H9 (cell line): Measurements from ENCODE around the gene NR0B2. TPM values are rescaled to one million over a fixed set of nuclear protein-coding genes. Genes with fewer than 3 reads are reported as not detected.

ENCODE experiments used
- DNase-seq: peaks from one replicate; pipeline ENCODE4 v3.0.0-alpha.2; 2017
- H2AFZ ChIP-seq: one replicate; pipeline ENCODE4 v1.6.1; 2013; ENCODE audit warnings: mild to moderate bottlenecking, low read length, control low read depth, moderate library complexity
- H2AK5ac ChIP-seq: 2 replicates; pipeline ENCODE4 v1.6.1; 2013; ENCODE audit warnings: low read length, control low read depth, mixed read lengths; ENCODE audit not compliant: insufficient read length
- H2BK120ac ChIP-seq: one replicate; pipeline ENCODE4 v1.6.1; 2013; ENCODE audit warnings: low read depth, mild to moderate bottlenecking, low read length, control low read depth, inconsistent platforms; ENCODE audit not compliant: poor library complexity, severe bottlenecking
- H2BK12ac ChIP-seq: 2 replicates; pipeline ENCODE4 v1.6.1; 2013; ENCODE audit warnings: low read length, control low read depth, mixed read lengths, low read depth; ENCODE audit not compliant: insufficient read length
- H2BK15ac ChIP-seq: 2 replicates; pipeline ENCODE4 v1.6.1; 2013; ENCODE audit warnings: low read depth, low read length, control low read depth
- H2BK20ac ChIP-seq: one replicate; pipeline ENCODE4 v1.6.1; 2013; ENCODE audit warnings: low read depth, mild to moderate bottlenecking, low read length, control low read depth, inconsistent platforms; ENCODE audit not compliant: poor library complexity, severe bottlenecking
- H2BK5ac ChIP-seq: 2 replicates; pipeline ENCODE4 v1.6.1; 2013; ENCODE audit warnings: low read length, control low read depth, mixed read lengths; ENCODE audit not compliant: insufficient read length
- H3K14ac ChIP-seq: 2 replicates; pipeline ENCODE4 v1.6.1; 2013; ENCODE audit warnings: low read length, control low read depth; ENCODE audit not compliant: insufficient read depth
- H3K18ac ChIP-seq: 2 replicates; pipeline ENCODE4 v1.6.1; 2013; ENCODE audit warnings: low read depth, mild to moderate bottlenecking, mixed read lengths, low read length, control low read depth; ENCODE audit not compliant: insufficient read length
- H3K23ac ChIP-seq: 2 replicates; pipeline ENCODE4 v1.6.1; 2013; ENCODE audit warnings: low read length, control low read depth, mixed read lengths, low read depth; ENCODE audit not compliant: insufficient read length
- H3K23me2 ChIP-seq: 2 replicates; pipeline ENCODE4 v1.6.1; 2013; ENCODE audit warnings: low read depth, mild to moderate bottlenecking, mixed read lengths, low read length, control low read depth; ENCODE audit not compliant: insufficient read length, poor library complexity, severe bottlenecking
- H3K27ac ChIP-seq: 2 replicates; pipeline ENCODE4 v1.5.1; 2013; ENCODE audit warnings: low read length, control low read depth, mixed read lengths, low read depth; ENCODE audit not compliant: insufficient read length
- H3K27me3 ChIP-seq: 2 replicates; pipeline ENCODE4 v1.6.1; 2013; ENCODE audit warnings: low read length, control low read depth, inconsistent platforms; ENCODE audit not compliant: insufficient read depth
- H3K4ac ChIP-seq: 2 replicates; pipeline ENCODE4 v1.6.1; 2013; ENCODE audit warnings: low read depth, mild to moderate bottlenecking, control low read depth, inconsistent platforms, low read length, moderate library complexity
- H3K4me1 ChIP-seq: 2 replicates; pipeline ENCODE4 v1.6.1; 2013; ENCODE audit warnings: low read length, control low read depth, inconsistent platforms; ENCODE audit not compliant: insufficient read depth
- H3K4me2 ChIP-seq: 2 replicates; pipeline ENCODE4 v1.6.1; 2013; ENCODE audit warnings: low read length, control low read depth, mixed read lengths; ENCODE audit not compliant: insufficient read length, insufficient read depth
- H3K56ac ChIP-seq: 2 replicates; pipeline ENCODE4 v1.6.1; 2013; ENCODE audit warnings: low read depth, mild to moderate bottlenecking, mixed read lengths, low read length, control low read depth; ENCODE audit not compliant: insufficient read length
- H3K79me1 ChIP-seq: 2 replicates; pipeline ENCODE4 v1.6.1; 2013; ENCODE audit warnings: low read depth, mild to moderate bottlenecking, moderate library complexity, low read length, control low read depth, inconsistent platforms; ENCODE audit not compliant: insufficient read depth, poor library complexity, severe bottlenecking
- H3K79me2 ChIP-seq: 2 replicates; pipeline ENCODE4 v1.6.1; 2013; ENCODE audit warnings: low read length, control low read depth, inconsistent platforms; ENCODE audit not compliant: insufficient read depth
- H3K9ac ChIP-seq: 2 replicates; pipeline ENCODE4 v1.6.1; 2013; ENCODE audit warnings: low read length, control low read depth, mixed read lengths; ENCODE audit not compliant: insufficient read length; ENCODE audit errors: extremely low read depth
- H3K9me3 ChIP-seq: one replicate; pipeline ENCODE4 v1.6.1; 2013; ENCODE audit warnings: low read depth, low read length, inconsistent platforms; ENCODE audit not compliant: control insufficient read depth
- H3T11ph ChIP-seq: one replicate; pipeline ENCODE4 v1.6.1; 2013; ENCODE audit warnings: mild to moderate bottlenecking, low read length, control low read depth, inconsistent platforms
- H4K20me1 ChIP-seq: one replicate; pipeline ENCODE4 v1.6.1; 2013; ENCODE audit not compliant: control insufficient read depth, insufficient read length, insufficient read depth
- H4K5ac ChIP-seq: 2 replicates; pipeline ENCODE4 v1.6.1; 2013; ENCODE audit warnings: low read depth, mild to moderate bottlenecking, mixed read lengths, low read length, control low read depth; ENCODE audit not compliant: insufficient read length
- H4K8ac ChIP-seq: replicated peaks from 2 replicates; pipeline ENCODE4 v1.6.1; 2013; ENCODE audit warnings: low read length, control low read depth, mixed read lengths, low read depth; ENCODE audit not compliant: insufficient read length
- H4K91ac ChIP-seq: 2 replicates; pipeline ENCODE4 v1.6.1; 2013; ENCODE audit warnings: low read depth, mild to moderate bottlenecking, moderate library complexity, mixed read lengths, low read length, control low read depth; ENCODE audit not compliant: insufficient read length
- H3K27ac Mint-ChIP-seq, 3 experiments: 2 replicates in 2 of 3; 3 replicates in 1 of 3; pipeline ENCODE4 v1.8.0; 2020 to 2021; ENCODE audit warnings: mixed read lengths in 3 of 3, mild to moderate bottlenecking in 1 of 3, moderate library complexity in 1 of 3
- H3K27me3 Mint-ChIP-seq: 2 replicates; pipeline ENCODE4 v1.8.0; 2021; ENCODE audit warnings: low read depth, mild to moderate bottlenecking, moderate library complexity, mixed read lengths
- H3K36me3 Mint-ChIP-seq, 3 experiments: 2 replicates in 2 of 3; 3 replicates in 1 of 3; pipeline ENCODE4 v1.8.0; 2020 to 2021; ENCODE audit warnings: low read depth in 3 of 3, mixed read lengths in 3 of 3; ENCODE audit not compliant: insufficient read depth in 1 of 3
- H3K4me1 Mint-ChIP-seq, 2 experiments: 2 replicates each; pipeline ENCODE4 v1.8.0; 2020; ENCODE audit warnings: mixed read lengths in 2 of 2
- H3K4me3 Mint-ChIP-seq, 2 experiments: 2 replicates in 1 of 2; 3 replicates in 1 of 2; pipeline ENCODE4 v1.8.0; 2020 to 2021; ENCODE audit warnings: mild to moderate bottlenecking in 2 of 2, mixed read lengths in 2 of 2, moderate library complexity in 1 of 2
- H3K9me3 Mint-ChIP-seq, 2 experiments: 2 replicates in 1 of 2; 3 replicates in 1 of 2; pipeline ENCODE4 v1.8.0; 2020; ENCODE audit warnings: mild to moderate bottlenecking in 2 of 2, mixed read lengths in 2 of 2, moderate library complexity in 1 of 2
- CTCF ChIP-seq: fragments of 200-600 bp; sonication (generic); conservative IDR thresholded peaks from 3 replicates; pipeline ENCODE4 v1.8.0; 2021; ENCODE audit warnings: antibody characterized with exemption, mild to moderate bottlenecking
- WGBS: extraction: QIAGEN DNeasy Blood & Tissue Kit; methylation state at CpG from one replicate; pipeline ENCODE4 v1.1.7; 2013; ENCODE audit warnings: missing lambda C conversion rate, low lambda C conversion rate, mixed read lengths; ENCODE audit not compliant: insufficient read length; ENCODE audit errors: extremely low coverage; 5-methylcytosine and 5-hydroxymethylcytosine counted together
- total RNA-seq: library from RNA; stranded (reverse); gene quantifications from 2 replicates; pipeline ENCODE4 v1.2.1, GENCODE V29; 2021

Gene NR0B2
- total RNA-seq, 1 experiment from 2014 or later = not detected

DNA sequence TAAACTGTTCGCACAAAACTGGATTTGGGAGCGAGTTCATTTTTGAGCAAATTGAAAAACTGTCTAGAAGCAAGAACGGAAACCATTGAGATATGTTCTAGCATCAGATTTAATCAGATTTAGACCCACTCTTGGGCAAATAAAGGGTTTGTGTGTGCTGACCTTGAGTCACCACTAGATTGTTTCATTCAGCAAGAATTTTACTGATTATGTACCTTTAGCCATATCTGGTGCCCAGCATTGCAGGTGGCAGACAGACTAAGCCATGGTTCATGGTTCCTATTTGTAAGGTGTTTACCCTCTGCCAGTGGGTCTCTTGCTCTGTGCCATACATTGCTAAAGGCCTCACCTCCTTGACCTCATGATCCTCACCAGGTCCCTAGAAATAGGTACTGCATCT is 9.1 kb upstream of the NR0B2 start:
- H3K4ac ChIP-seq = no peak overlapping the region
- Mint-ChIP-seq H3K4me1 (peaks cover 18% of the 10 kb centered on the region in 2 experiments), H3K27me3 (peaks cover 3% of the 10 kb centered on the region; the same call in 1 of the 2 replicates), H3K36me3 (peaks cover 27 to 46% (median 39%) of the 10 kb centered on the region in 3 experiments; a peak in 6 of 7 replicates), H3K4me3 (peak overlapping the region; percentile 93 to 96), H3K27ac (peak overlapping the region in 1 of 3 experiments; percentile 90; a peak in 2 of 7 replicates), H3K9me3 (peaks cover 0 to 2% of the 10 kb centered on the region in 2 experiments; a peak in 1 of 5 replicates)
- no peak overlapping the region for H3K9ac ChIP-seq
- H3K14ac ChIP-seq = no peak overlapping the region
- no peak overlapping the region for H2BK120ac ChIP-seq
- H2AK5ac ChIP-seq = no peak overlapping the region
- peak overlapping the region; percentile 94 for H3K4me2 ChIP-seq
- no peak overlapping the region for H2BK5ac ChIP-seq
- H3K4me1 ChIP-seq = peaks cover 3% of the 10 kb centered on the region; the same call in 1 of the 2 replicates
- H3K27ac ChIP-seq = no peak overlapping the region
- peaks cover 13% of the 10 kb centered on the region for H3K79me1 ChIP-seq
- H4K5ac ChIP-seq = no peak overlapping the region
- no CpG with 5 or more reads among the region's 3 CpGs for WGBS
- no peak overlapping the region for H2BK12ac ChIP-seq
- no peak overlapping the region for H3K18ac ChIP-seq
- no peak for TF ChIP-seq CTCF
- no peak overlapping the region for H2BK15ac ChIP-seq
- H2AFZ ChIP-seq = no peak overlapping the region
- no peak overlapping the region for H4K8ac ChIP-seq
- H3K23ac ChIP-seq = no peak overlapping the region
- H3K56ac ChIP-seq = no peak overlapping the region
- DNase-seq = no peak
- H3K79me2 ChIP-seq = peaks cover 15% of the 10 kb centered on the region; the same call in 1 of the 2 replicates
- H4K91ac ChIP-seq = no peak overlapping the region
- H3K9me3 ChIP-seq = no peaks in the 10 kb centered on the region
- H2BK20ac ChIP-seq = no peak overlapping the region
- no peak overlapping the region for H3T11ph ChIP-seq
- no peaks in the 10 kb centered on the region for H4K20me1 ChIP-seq
- peaks cover 7% of the 10 kb centered on the region for H3K23me2 ChIP-seq
- no peaks in the 10 kb centered on the region for H3K27me3 ChIP-seq
